RWPE1 (cell line): ENCODE measurements around the gene NRXN3.

Experiments
- CTCF ChIA-PET: fragments of 350-600 bp; sonication (Branson Sonifier 250); formaldehyde crosslinking; extraction: SDS; loops from one replicate; lab custom pipeline; 2021; lab: Yijun Ruan, JAX
- POLR2A ChIA-PET: fragments of 400-600 bp; formaldehyde crosslinking; extraction: SDS; loops from one replicate; lab custom pipeline; 2020; ENCODE audit warnings: antibody characterized with exemption; ENCODE audit not compliant: low non-redundant PET; lab: Yijun Ruan, JAX
- DNase-seq: peaks from one replicate; pipeline ENCODE4 v3.0.0; 2012; ENCODE audit warnings: low spot score
- H3K27ac ChIP-seq: fragments of 450-650 bp; 2 replicates; pipeline ENCODE4 v1.5.1; 2017
- CTCF ChIP-seq: fragments of 450-650 bp; conservative IDR thresholded peaks from 2 replicates; pipeline ENCODE4 v1.5.1; 2017; ENCODE audit warnings: low read depth, mild to moderate bottlenecking

NRXN3 gene

DNA sequence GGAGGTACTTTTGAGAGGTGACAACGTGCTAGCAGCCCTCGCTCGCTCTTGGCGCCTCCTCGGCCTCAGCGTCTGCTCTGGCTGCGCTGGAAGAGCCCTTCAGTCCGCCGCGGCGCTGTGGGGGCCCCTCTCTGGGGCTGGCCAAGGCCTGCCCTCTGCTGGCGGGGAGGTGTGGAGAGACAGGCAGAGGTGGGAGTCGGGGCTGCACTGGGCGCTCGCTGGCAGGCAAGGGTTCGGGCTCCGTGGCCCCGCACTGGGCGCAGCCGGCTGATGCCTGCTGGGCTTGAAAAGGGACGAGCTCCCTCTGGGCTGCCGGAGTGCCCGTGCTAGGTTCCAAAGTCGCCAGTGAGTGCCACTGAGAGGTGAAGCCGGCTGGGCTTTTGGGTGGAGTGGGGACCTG is 1461.1 kb downstream of the NRXN3 start:
- DNase-seq: no peak
- no peak overlapping the region for H3K27ac ChIP-seq
- ChIA-PET POLR2A (no interaction called here), CTCF (no interaction called here)
- TF ChIP-seq CTCF: no peak

- DNase-seq: no peak
- TF ChIP-seq CTCF: no peak
- POLR2A ChIA-PET: no interaction called here
- H3K27ac ChIP-seq: no peak overlapping the region
- CTCF ChIA-PET: no interaction called here
Measured at GRCh38 chr14:79638672-79639266, 1468.6 kb downstream of the NRXN3 start.

DNA sequence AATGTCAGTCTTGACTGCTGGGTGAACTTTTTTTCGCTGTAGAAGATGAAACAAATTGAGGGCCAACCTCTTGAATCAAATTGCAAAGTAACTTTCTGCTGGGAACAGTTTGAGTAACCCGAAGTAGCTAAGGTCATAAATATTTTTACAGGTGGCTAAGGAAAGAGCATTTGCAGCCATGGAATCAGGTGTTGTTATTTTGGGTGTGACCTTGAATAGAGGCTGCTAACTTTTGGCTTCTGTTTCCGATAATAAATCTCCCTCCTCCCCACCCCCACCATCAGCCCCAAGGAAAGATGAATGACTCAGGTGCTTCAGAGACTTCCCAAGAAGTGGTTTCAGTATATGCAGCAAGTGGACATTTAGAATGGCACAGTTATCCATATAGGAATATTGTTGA is 1469.4 kb downstream of the NRXN3 start:
- CTCF ChIA-PET: no interaction called here
- TF ChIP-seq CTCF: no peak
- H3K27ac ChIP-seq: no peak overlapping the region
- DNase-seq: no peak
- POLR2A ChIA-PET: no interaction called here

DNA sequence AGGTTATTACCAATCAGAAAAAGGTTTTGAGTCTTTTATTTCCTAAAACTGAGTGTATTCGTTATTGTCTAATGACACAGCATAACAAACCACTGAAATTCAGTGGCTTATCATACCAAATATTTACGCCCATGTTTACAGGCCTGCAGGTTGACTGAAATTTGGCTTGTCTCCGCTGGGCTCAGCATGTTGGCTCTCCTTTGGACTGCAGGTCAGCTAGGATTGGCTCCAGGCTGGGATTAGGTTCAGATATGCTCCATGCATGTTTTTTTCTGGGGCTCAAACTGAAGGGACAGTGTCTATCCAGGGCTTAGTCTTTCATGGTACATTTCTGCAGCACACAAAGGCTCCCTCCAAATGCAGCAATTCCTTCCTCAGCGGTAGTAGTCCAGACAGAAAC is 1471.2 kb downstream of the NRXN3 start:
- DNase-seq: no peak
- ChIA-PET CTCF (no interaction called here), POLR2A (no interaction called here)
- no peak for TF ChIP-seq CTCF
- H3K27ac ChIP-seq: no peak overlapping the region

DNA sequence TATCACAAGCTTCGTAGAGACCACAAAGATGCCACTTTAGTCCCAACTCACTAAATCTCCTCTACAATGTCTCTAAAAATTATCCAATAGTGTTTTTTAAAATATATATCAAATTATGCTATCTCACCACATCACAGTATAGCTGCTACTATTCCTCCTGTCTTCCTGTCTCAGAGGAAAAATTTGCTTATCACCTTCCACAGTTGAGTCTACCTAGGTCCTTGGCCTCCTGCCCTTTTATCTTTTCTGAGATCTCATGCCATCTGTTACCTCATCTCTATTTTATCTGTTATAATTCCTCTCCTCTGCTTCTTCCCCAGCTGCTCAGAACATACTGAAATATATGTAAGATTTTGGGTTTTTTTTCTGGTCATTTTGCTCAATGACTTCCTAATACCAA is 1473.0 kb downstream of the NRXN3 start:
- POLR2A ChIA-PET: no interaction called here
- H3K27ac ChIP-seq: no peak overlapping the region
- no peak for DNase-seq
- CTCF ChIA-PET: no interaction called here
- TF ChIP-seq CTCF: no peak

DNA sequence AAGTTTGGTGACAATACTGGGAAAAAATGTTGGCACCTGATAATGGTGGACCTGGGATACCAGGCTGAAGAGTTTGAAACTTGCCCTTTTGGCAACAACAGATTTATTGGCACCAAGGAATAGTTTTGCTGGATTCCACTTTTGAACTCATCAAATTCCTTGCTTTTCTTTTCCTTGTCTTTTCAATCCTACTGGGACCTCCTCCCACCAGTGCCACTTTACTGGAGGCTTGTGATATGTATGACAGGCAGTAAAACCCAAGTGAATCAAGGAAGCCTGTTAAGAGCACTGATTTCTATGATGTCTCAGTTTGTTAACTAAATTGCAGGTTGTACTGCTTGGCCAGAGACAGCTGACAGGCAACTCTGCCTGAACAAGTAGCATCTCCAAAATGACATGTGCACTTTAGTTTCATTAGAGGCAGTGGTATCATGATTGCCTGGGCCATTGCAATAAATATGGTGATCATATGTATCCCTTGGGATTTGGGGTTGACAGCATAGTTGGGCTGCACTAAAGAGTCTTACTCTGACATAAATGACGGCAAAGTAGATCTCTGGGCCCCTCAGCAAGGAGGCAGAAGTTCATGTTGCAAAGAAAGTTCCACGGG is 1475.7 kb downstream of the NRXN3 start:
- no peak overlapping the region for H3K27ac ChIP-seq
- DNase-seq: no peak
- ChIA-PET POLR2A (no interaction called here), CTCF (no interaction called here)
- TF ChIP-seq CTCF: no peak
